SK-N-SH (cell line): Measurements from ENCODE around the gene MYLIP. TPM values are rescaled to one million over a fixed set of nuclear protein-coding genes. Genes with fewer than 3 reads are reported as not detected.

Source experiments
- CTCF ChIA-PET: fragments of 300-600, 350-600 bp; formaldehyde crosslinking; extraction: SDS; loops from one replicate; lab custom pipeline; 2021; lab: Yijun Ruan, JAX
- POLR2A ChIA-PET: fragments of 350-600 bp; sonication (Branson Sonifier 250); formaldehyde crosslinking; extraction: SDS; loops from one replicate; lab custom pipeline; 2020; ENCODE audit warnings: antibody characterized with exemption, inconsistent platforms; lab: Yijun Ruan, JAX
- DNase-seq: peaks from one replicate; pipeline ENCODE4 v3.0.0; 2012
- H2AFZ ChIP-seq: fragments of 200-600 bp; sonication (generic); 2 replicates; pipeline ENCODE4 v1.8.1; 2016; ENCODE audit warnings: antibody characterized with exemption, mild to moderate bottlenecking, low read depth
- H3F3A ChIP-seq: fragments of 200-600 bp; sonication (generic); replicated peaks from 2 replicates; pipeline ENCODE3; 2016; ENCODE audit warnings: antibody characterized with exemption, mild to moderate bottlenecking; ENCODE audit not compliant: insufficient read depth
- H3K27ac ChIP-seq, 2 experiments: fragments of 200-500 bp in 1 of 2; fragments of 200-600 bp in 1 of 2; sonication (Bioruptor generic) in 1 of 2; sonication (generic), shearing (Covaris generic) in 1 of 2; 2 replicates each; pipeline versions ENCODE4 v1.5.1 to v1.6.1; 2014 to 2016; ENCODE audit warnings: low read depth in 2 of 2, inconsistent platforms in 1 of 2, low read length in 1 of 2, mild to moderate bottlenecking in 1 of 2, mixed read lengths in 1 of 2
- H3K27me3 ChIP-seq: fragments of 200-600 bp; sonication (generic), shearing (Covaris generic); 2 replicates; pipeline ENCODE4 v1.6.1; 2016; ENCODE audit warnings: mixed run types; ENCODE audit not compliant: insufficient read depth
- H3K36me3 ChIP-seq, 2 experiments: fragments of 200-500 bp in 1 of 2; fragments of 200-600 bp in 1 of 2; sonication (Bioruptor generic) in 1 of 2; sonication (generic) in 1 of 2; replicated peaks in 1 of 2; 2 replicates each; pipeline versions ENCODE3 to v1.5.1; 2014 to 2016; ENCODE audit warnings: low read length in 1 of 2, mild to moderate bottlenecking in 1 of 2; ENCODE audit not compliant: insufficient read depth in 2 of 2, control insufficient read depth in 1 of 2
- H3K4me1 ChIP-seq, 2 experiments: fragments of 200-500 bp in 1 of 2; fragments of 200-600 bp in 1 of 2; sonication (Bioruptor generic) in 1 of 2; sonication (generic), shearing (Covaris generic) in 1 of 2; 2 replicates each; pipeline versions ENCODE4 v1.5.1 to v1.6.1; 2014 to 2016; ENCODE audit warnings: low read depth in 1 of 2, low read length in 1 of 2, mixed run types in 1 of 2; ENCODE audit not compliant: insufficient read depth in 2 of 2, control insufficient read depth in 1 of 2
- H3K4me2 ChIP-seq: fragments of 200-600 bp; sonication (generic), shearing (Covaris generic); 2 replicates; pipeline ENCODE4 v1.6.1; 2017; ENCODE audit warnings: mixed run types
- H3K4me3 ChIP-seq, 2 experiments: fragments of 200-500 bp in 1 of 2; fragments of 200-600 bp in 1 of 2; sonication (Bioruptor generic) in 1 of 2; sonication (generic), shearing (Covaris generic) in 1 of 2; 2 replicates each; pipeline versions ENCODE4 v1.5.1 to v1.8.1; 2014 to 2016; ENCODE audit warnings: low read depth in 2 of 2, inconsistent platforms in 1 of 2, low read length in 1 of 2, mild to moderate bottlenecking in 1 of 2, mixed read lengths in 1 of 2, moderate library complexity in 1 of 2
- H3K79me2 ChIP-seq: fragments of 200-600 bp; sonication (generic); 2 replicates; pipeline ENCODE4 v1.8.1; 2017; ENCODE audit warnings: mild to moderate bottlenecking; ENCODE audit not compliant: insufficient read depth
- H3K9ac ChIP-seq: fragments of 200-600 bp; sonication (generic); 2 replicates; pipeline ENCODE4 v1.6.1; 2017; ENCODE audit warnings: mixed run types
- H3K9me2 ChIP-seq: fragments of 200-600 bp; sonication (generic); 2 replicates; pipeline ENCODE4 v1.6.1; 2017; ENCODE audit warnings: mixed run types
- H3K9me3 ChIP-seq: fragments of 200-600 bp; sonication (generic); 2 replicates; pipeline ENCODE4 v1.6.1; 2017; ENCODE audit warnings: mixed run types, mild to moderate bottlenecking, moderate library complexity
- H4K20me1 ChIP-seq: fragments of 200-600 bp; sonication (generic); 2 replicates; pipeline ENCODE4 v1.6.1; 2017; ENCODE audit warnings: mild to moderate bottlenecking, mixed run types; ENCODE audit not compliant: insufficient read depth
- CHD2 ChIP-seq: fragments of 150-350 bp; IDR thresholded peaks from 2 replicates; pipeline ENCODE4 v1.6.1; 2018; ENCODE audit warnings: low read length; ENCODE audit not compliant: partially characterized antibody
- ELF1 ChIP-seq: IDR thresholded peaks from 2 replicates; pipeline ENCODE4 v1.4.0; 2012
- EP300 ChIP-seq, 2 experiments: IDR thresholded peaks; 2 replicates each; pipeline versions ENCODE4 v1.4.0 to v1.6.1; 2012; ENCODE audit warnings: borderline replicate concordance in 1 of 2, low read depth in 1 of 2, low read length in 1 of 2
- EZH2phosphoT487 ChIP-seq: fragments of 200-600 bp; sonication (generic); IDR thresholded peaks from 2 replicates; pipeline ENCODE4 v1.6.1; 2017; ENCODE audit warnings: low read depth, mixed run types, mild to moderate bottlenecking, antibody characterized with exemption, moderate library complexity, borderline replicate concordance
- FOSL2 ChIP-seq: IDR thresholded peaks from 2 replicates; pipeline ENCODE4 v1.4.0; 2012; ENCODE audit warnings: low read depth, mild to moderate bottlenecking, moderate library complexity, borderline replicate concordance
- FOXM1 ChIP-seq: IDR thresholded peaks from 2 replicates; pipeline ENCODE4 v1.4.0; 2012; ENCODE audit warnings: low read depth, mild to moderate bottlenecking
- IRF3 ChIP-seq: fragments of 150-350 bp; IDR thresholded peaks from 2 replicates; pipeline ENCODE4 v1.6.1; 2016; ENCODE audit warnings: mild to moderate bottlenecking, low read depth, low read length
- JUND ChIP-seq: IDR thresholded peaks from 2 replicates; pipeline ENCODE4 v1.4.0; 2012
- MAX ChIP-seq: IDR thresholded peaks from 2 replicates; pipeline ENCODE4 v1.4.0; 2012; ENCODE audit warnings: low read depth
- MXI1 ChIP-seq: IDR thresholded peaks from 2 replicates; pipeline ENCODE4 v1.6.1; 2012; ENCODE audit warnings: mild to moderate bottlenecking, low read depth, low read length, improper control_type of control experiment
- PBX3 ChIP-seq: IDR thresholded peaks from 2 replicates; pipeline ENCODE4; 2012
- POLR2AphosphoS5 ChIP-seq: IDR thresholded peaks from 2 replicates; pipeline ENCODE4 v1.6.1; 2012; ENCODE audit warnings: low read depth, low read length
- RCOR1 ChIP-seq: fragments of 150-350 bp; IDR thresholded peaks from 2 replicates; pipeline ENCODE4 v1.6.1; 2017; ENCODE audit warnings: antibody characterized with exemption, low read length
- REST ChIP-seq: IDR thresholded peaks from 2 replicates; pipeline ENCODE4 v1.6.1; 2012; ENCODE audit warnings: mild to moderate bottlenecking, low read depth, low read length, moderate library complexity
- RFX5 ChIP-seq: IDR thresholded peaks from 2 replicates; pipeline ENCODE4 v1.6.1; 2012; ENCODE audit warnings: mild to moderate bottlenecking, improper control_type of control experiment, low read length
- USF1 ChIP-seq: IDR thresholded peaks from 2 replicates; pipeline ENCODE4 v1.4.0; 2012; ENCODE audit warnings: low read depth, borderline replicate concordance
- USF2 ChIP-seq: fragments of 150-350 bp; IDR thresholded peaks from 2 replicates; pipeline ENCODE4 v1.6.1; 2017; ENCODE audit warnings: antibody characterized with exemption, low read length, low read depth, borderline replicate concordance
- WGBS: methylation state at CpG from one replicate; pipeline ENCODE4 v1.1.6; 2017; ENCODE audit warnings: low lambda C conversion rate; 5-methylcytosine and 5-hydroxymethylcytosine counted together
- polyA plus RNA-seq, 3 experiments: library from polyadenylated mRNA; depleted of rRNA; stranded (reverse); fragments of >200 nt; gene quantifications; 2 replicates each; pipeline ENCODE4 v1.2.3, GENCODE V29; 2012

The MYLIP gene
- polyA plus RNA-seq, 1 of the 3 experiments (the other 2 are of a cell fraction), result 3.1 TPM

- no peaks in the 10 kb centered on the region for H3K27me3 ChIP-seq
- H3K79me2 ChIP-seq, result no peaks in the 10 kb centered on the region
- CTCF ChIA-PET, result interaction anchor here (0.6 to 5.4 kb wide), 7 partner anchors 11 to 466 kb away, joined by 3 to 21 read pairs (median 9); partner anchors contain the start of gene MYLIP
- peak; percentile 61 for DNase-seq
- 58% methylated on average over 11 of the region's 11 CpGs for WGBS
- no peak overlapping the region for H3K4me3 ChIP-seq
- TF ChIP-seq ELF1 (no peak), POLR2AphosphoS5 (no peak), JUND (no peak), FOSL2 (no peak), USF1 (no peak), EZH2phosphoT487 (no peak)
- H4K20me1 ChIP-seq, result no peaks in the 10 kb centered on the region
- H3F3A ChIP-seq, result no peaks in the 10 kb centered on the region
- H3K4me1 ChIP-seq, result peaks cover 0 to 14% of the 10 kb centered on the region in 2 experiments; a peak in 2 of 4 replicates
- no peaks in the 10 kb centered on the region for H3K36me3 ChIP-seq
- no peak overlapping the region; a peak in 1 of 4 replicates for H3K27ac ChIP-seq
- no peak overlapping the region for H3K4me2 ChIP-seq
- H3K9me2 ChIP-seq, result no peaks in the 10 kb centered on the region
- no peak overlapping the region for H2AFZ ChIP-seq
- H3K9ac ChIP-seq, result no peak overlapping the region
- no peaks in the 10 kb centered on the region for H3K9me3 ChIP-seq
- POLR2A ChIA-PET, result interaction anchor here (1.2 kb wide), 1 partner anchor 15 kb away, joined by 3 read pairs; no protein-coding TSS in a partner anchor
These were observed 29.0 kb downstream of the MYLIP start for GRCh38 chr6:16157909-16158308.

- H2AFZ ChIP-seq, result no peak overlapping the region
- POLR2A ChIA-PET, result no interaction called here
- H3K27me3 ChIP-seq, result no peaks in the 10 kb centered on the region
- H3K27ac ChIP-seq, result no peak overlapping the region
- no peaks in the 10 kb centered on the region for H3K9me3 ChIP-seq
- no peaks in the 10 kb centered on the region for H3K9me2 ChIP-seq
- no peak overlapping the region for H3K4me2 ChIP-seq
- H3K36me3 ChIP-seq, result no peaks in the 10 kb centered on the region
- H3K4me3 ChIP-seq, result no peak overlapping the region
- H3K9ac ChIP-seq, result no peak overlapping the region
- WGBS, result 80% methylated on average over 7 of the region's 7 CpGs
- no peaks in the 10 kb centered on the region for H3K79me2 ChIP-seq
- CTCF ChIA-PET, result interaction anchor here (0.6 to 5.4 kb wide), 4 partner anchors 10 to 499 kb away, joined by 3 to 21 read pairs (median 14); partner anchors contain the start of gene MYLIP
- H4K20me1 ChIP-seq, result no peaks in the 10 kb centered on the region
- DNase-seq, result no peak
- H3F3A ChIP-seq, result no peaks in the 10 kb centered on the region
- peaks cover 0 to 14% of the 10 kb centered on the region in 2 experiments; a peak in 2 of 4 replicates for H3K4me1 ChIP-seq
- TF ChIP-seq REST, result no peak
- no peak for TF ChIP-seq RCOR1
- no peak for TF ChIP-seq FOXM1
- no peak for TF ChIP-seq PBX3
- TF ChIP-seq RFX5, result no peak
- no peak for TF ChIP-seq USF2
- TF ChIP-seq JUND, result no peak
- no peak for TF ChIP-seq CHD2
- no peak for TF ChIP-seq POLR2AphosphoS5
- no peak for TF ChIP-seq EP300 (IDR thresholded peaks at IDR 0.05; ENCODE audit: borderline replicate concordance in 1 of 2, low read depth in 1 of 2, low read length in 1 of 2)
- TF ChIP-seq MXI1, result no peak
- TF ChIP-seq MAX, result no peak
- TF ChIP-seq USF1, result no peak
- TF ChIP-seq IRF3, result no peak
These were observed 30.2 kb downstream of the MYLIP start for GRCh38 chr6:16158943-16159557.
